ENCODE results near the gene AKAP6.

AKAP6 gene

GRCh38 chr14:32809255-32809654, 480.2 kb downstream of the AKAP6 start:
- Histone ChIP-seq H3K27ac (ENCODE audit: low read length) (no peak overlapping the region), H3K27me3 (ENCODE audit: control insufficient read depth, insufficient read depth, low read length) (no peaks in the 10 kb centered on the region), H3K36me3 (ENCODE audit: control insufficient read depth, low read depth, low read length) (no peaks in the 10 kb centered on the region), H3K4me3 (ENCODE audit: low read length) (no peak overlapping the region), H3K9me3 (ENCODE audit: control insufficient read depth, low read depth, low read length) (no peaks in the 10 kb centered on the region), H3K9ac (ENCODE audit: low read length) (no peak overlapping the region), H3K4me1 (ENCODE audit: control insufficient read depth, low read depth, low read length) (peaks cover 50% of the 10 kb centered on the region)

DNA sequence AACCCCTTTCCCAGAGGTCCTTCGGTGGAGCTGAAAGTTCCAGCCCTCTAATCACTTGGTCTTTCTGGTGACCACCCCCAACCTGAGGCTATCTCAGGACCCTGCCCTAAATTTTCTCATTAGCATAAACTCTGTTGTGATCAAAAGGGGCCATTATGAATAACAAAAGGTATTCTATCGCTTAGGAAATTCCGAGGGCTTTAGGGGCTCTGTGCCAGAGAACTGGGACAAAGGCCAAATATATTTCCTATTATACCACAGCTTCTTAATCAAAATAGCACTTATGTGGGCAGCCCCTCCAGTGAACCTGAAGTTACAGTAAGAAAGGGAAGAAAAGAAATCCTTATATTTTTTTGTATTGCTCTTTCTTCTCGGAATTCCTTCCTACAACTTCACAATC, 484.3 kb downstream of the AKAP6 start:
- no peaks in the 10 kb centered on the region for H3K36me3 ChIP-seq (ENCODE audit: control insufficient read depth, low read depth, low read length)
- no peak overlapping the region for H3K9ac ChIP-seq (ENCODE audit: low read length)
- no peaks in the 10 kb centered on the region for H3K27me3 ChIP-seq (ENCODE audit: control insufficient read depth, insufficient read depth, low read length)
- H3K4me3 ChIP-seq (ENCODE audit: low read length): no peak overlapping the region
- H3K4me1 ChIP-seq (ENCODE audit: control insufficient read depth, low read depth, low read length): peaks cover 46% of the 10 kb centered on the region
- H3K27ac ChIP-seq (ENCODE audit: low read length): peak overlapping the region; percentile 8
- H3K9me3 ChIP-seq (ENCODE audit: control insufficient read depth, low read depth, low read length): no peaks in the 10 kb centered on the region

- H3K27me3 ChIP-seq (ENCODE audit: control insufficient read depth, insufficient read depth, low read length): no peaks in the 10 kb centered on the region
- no peaks in the 10 kb centered on the region for H3K36me3 ChIP-seq (ENCODE audit: control insufficient read depth, low read depth, low read length)
- no peaks in the 10 kb centered on the region for H3K9me3 ChIP-seq (ENCODE audit: control insufficient read depth, low read depth, low read length)
- no peak overlapping the region for H3K9ac ChIP-seq (ENCODE audit: low read length)
- no peak overlapping the region for H3K27ac ChIP-seq (ENCODE audit: low read length)
- H3K4me1 ChIP-seq (ENCODE audit: control insufficient read depth, low read depth, low read length): peaks cover 33% of the 10 kb centered on the region
- H3K4me3 ChIP-seq (ENCODE audit: low read length): no peak overlapping the region
Observed at GRCh38 chr14:32814721-32815120, 485.6 kb downstream of the AKAP6 start.

GRCh38 chr14:32816588-32816987, 487.5 kb downstream of the AKAP6 start:
- Histone ChIP-seq H3K36me3 (ENCODE audit: control insufficient read depth, low read depth, low read length) (no peaks in the 10 kb centered on the region), H3K4me3 (ENCODE audit: low read length) (no peak overlapping the region)

GRCh38 chr14:32817780-32818179, 488.7 kb downstream of the AKAP6 start:
- no peaks in the 10 kb centered on the region for H3K36me3 ChIP-seq (ENCODE audit: control insufficient read depth, low read depth, low read length)
- no peak overlapping the region for H3K4me3 ChIP-seq (ENCODE audit: low read length)
- H3K27me3 ChIP-seq (ENCODE audit: control insufficient read depth, insufficient read depth, low read length): no peaks in the 10 kb centered on the region
- peaks cover 15% of the 10 kb centered on the region for H3K4me1 ChIP-seq (ENCODE audit: control insufficient read depth, low read depth, low read length)
- no peaks in the 10 kb centered on the region for H3K9me3 ChIP-seq (ENCODE audit: control insufficient read depth, low read depth, low read length)
- no peak overlapping the region for H3K27ac ChIP-seq (ENCODE audit: low read length)
- H3K9ac ChIP-seq (ENCODE audit: low read length): no peak overlapping the region

More at GRCh38 chr14:32816588-32816987, 487.5 kb downstream of the AKAP6 start:
- peaks cover 27% of the 10 kb centered on the region for H3K4me1 ChIP-seq (ENCODE audit: control insufficient read depth, low read depth, low read length)
- H3K27me3 ChIP-seq (ENCODE audit: control insufficient read depth, insufficient read depth, low read length): no peaks in the 10 kb centered on the region
- H3K9ac ChIP-seq (ENCODE audit: low read length): no peak overlapping the region
- H3K27ac ChIP-seq (ENCODE audit: low read length): no peak overlapping the region
- H3K9me3 ChIP-seq (ENCODE audit: control insufficient read depth, low read depth, low read length): no peaks in the 10 kb centered on the region

GRCh38 chr14:32818581-32818980, 489.5 kb downstream of the AKAP6 start:
- H3K27ac ChIP-seq (ENCODE audit: low read length): no peak overlapping the region
- no peaks in the 10 kb centered on the region for H3K27me3 ChIP-seq (ENCODE audit: control insufficient read depth, insufficient read depth, low read length)

DNA sequence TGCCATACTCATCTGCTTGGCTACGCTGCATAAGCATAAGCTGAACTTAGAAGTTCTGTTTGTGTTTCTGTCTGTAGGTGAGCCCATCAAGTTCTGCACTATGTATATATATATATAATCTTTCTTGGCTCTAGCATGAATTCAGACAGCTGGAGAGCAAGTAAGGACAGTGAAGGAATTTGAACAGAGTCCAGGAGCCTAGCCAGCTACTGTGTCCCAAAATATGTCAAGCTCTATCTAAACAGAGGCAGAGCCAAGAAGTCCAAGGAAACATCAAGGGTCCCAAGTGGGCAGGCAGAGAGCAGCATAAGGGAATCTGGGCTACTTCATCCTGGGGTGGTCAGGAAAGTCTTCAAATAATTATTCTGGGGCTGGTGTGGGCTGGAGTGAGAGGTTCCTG, 491.1 kb downstream of the AKAP6 start:
- no peaks in the 10 kb centered on the region for H3K36me3 ChIP-seq (ENCODE audit: control insufficient read depth, low read depth, low read length)
- no peak overlapping the region for H3K27ac ChIP-seq (ENCODE audit: low read length)
- H3K9ac ChIP-seq (ENCODE audit: low read length): no peak overlapping the region
- H3K4me1 ChIP-seq (ENCODE audit: control insufficient read depth, low read depth, low read length): no peaks in the 10 kb centered on the region
- H3K9me3 ChIP-seq (ENCODE audit: control insufficient read depth, low read depth, low read length): no peaks in the 10 kb centered on the region
- H3K4me3 ChIP-seq (ENCODE audit: low read length): no peak overlapping the region
- no peaks in the 10 kb centered on the region for H3K27me3 ChIP-seq (ENCODE audit: control insufficient read depth, insufficient read depth, low read length)

More at GRCh38 chr14:32818581-32818980, 489.5 kb downstream of the AKAP6 start:
- no peak overlapping the region for H3K4me3 ChIP-seq (ENCODE audit: low read length)
- H3K36me3 ChIP-seq (ENCODE audit: control insufficient read depth, low read depth, low read length): no peaks in the 10 kb centered on the region
- H3K9me3 ChIP-seq (ENCODE audit: control insufficient read depth, low read depth, low read length): no peaks in the 10 kb centered on the region
- peaks cover 8% of the 10 kb centered on the region for H3K4me1 ChIP-seq (ENCODE audit: control insufficient read depth, low read depth, low read length)
- no peak overlapping the region for H3K9ac ChIP-seq (ENCODE audit: low read length)

DNA sequence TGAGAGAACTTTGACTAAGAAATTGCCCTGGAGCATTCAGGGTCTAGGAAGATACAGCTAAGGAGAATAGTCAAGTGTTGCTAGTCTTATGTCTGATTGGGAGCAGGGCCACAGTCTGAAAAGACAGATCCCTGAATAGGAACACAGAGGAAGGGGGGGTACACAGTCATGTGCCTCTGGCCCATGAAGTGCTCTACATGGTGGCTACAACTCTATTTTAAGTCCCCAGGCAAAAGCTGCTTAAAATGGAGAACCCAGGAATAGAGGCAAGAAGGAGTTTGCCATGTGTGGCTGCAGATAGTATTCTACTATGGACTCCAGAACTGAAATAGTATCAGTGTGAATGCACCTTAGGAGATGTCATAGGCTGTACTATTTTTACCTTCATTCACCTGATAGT, 491.6 kb downstream of the AKAP6 start:
- Histone ChIP-seq H3K4me3 (ENCODE audit: low read length) (no peak overlapping the region), H3K27ac (ENCODE audit: low read length) (no peak overlapping the region), H3K9me3 (ENCODE audit: control insufficient read depth, low read depth, low read length) (no peaks in the 10 kb centered on the region), H3K36me3 (ENCODE audit: control insufficient read depth, low read depth, low read length) (no peaks in the 10 kb centered on the region), H3K27me3 (ENCODE audit: control insufficient read depth, insufficient read depth, low read length) (no peaks in the 10 kb centered on the region), H3K9ac (ENCODE audit: low read length) (no peak overlapping the region), H3K4me1 (ENCODE audit: control insufficient read depth, low read depth, low read length) (no peaks in the 10 kb centered on the region)

DNA sequence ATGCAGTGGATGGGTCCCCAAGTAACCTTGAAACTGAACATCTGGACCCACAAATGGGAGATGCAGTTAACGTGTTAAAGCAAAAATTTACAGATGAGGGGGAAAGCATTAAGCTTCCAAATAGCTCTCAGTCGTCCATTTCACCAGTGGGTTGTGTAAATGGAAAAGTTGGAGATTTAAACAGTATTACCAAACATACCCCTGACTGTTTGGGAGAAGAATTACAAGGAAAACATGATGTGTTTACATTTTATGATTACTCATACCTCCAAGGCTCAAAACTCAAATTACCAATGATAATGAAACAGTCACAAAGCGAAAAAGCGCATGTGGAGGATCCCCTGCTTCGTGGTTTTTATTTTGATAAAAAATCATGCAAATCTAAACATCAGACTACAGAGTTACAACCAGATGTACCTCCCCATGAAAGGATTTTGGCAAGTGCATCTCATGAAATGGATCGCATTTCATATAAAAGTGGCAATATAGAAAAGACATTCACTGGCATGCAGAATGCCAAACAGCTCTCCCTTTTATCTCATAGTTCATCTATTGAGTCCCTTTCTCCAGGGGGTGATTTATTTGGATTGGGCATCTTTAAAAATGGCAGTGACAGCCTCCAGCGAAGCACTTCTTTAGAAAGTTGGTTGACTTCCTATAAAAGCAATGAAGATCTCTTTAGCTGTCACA, 493.0 kb downstream of the AKAP6 start:
- Histone ChIP-seq H3K9ac (ENCODE audit: low read length) (no peak overlapping the region), H3K27ac (ENCODE audit: low read length) (no peak overlapping the region), H3K4me1 (ENCODE audit: control insufficient read depth, low read depth, low read length) (peaks cover 3% of the 10 kb centered on the region), H3K4me3 (ENCODE audit: low read length) (no peak overlapping the region), H3K9me3 (ENCODE audit: control insufficient read depth, low read depth, low read length) (no peaks in the 10 kb centered on the region), H3K36me3 (ENCODE audit: control insufficient read depth, low read depth, low read length) (no peaks in the 10 kb centered on the region), H3K27me3 (ENCODE audit: control insufficient read depth, insufficient read depth, low read length) (no peaks in the 10 kb centered on the region)

DNA sequence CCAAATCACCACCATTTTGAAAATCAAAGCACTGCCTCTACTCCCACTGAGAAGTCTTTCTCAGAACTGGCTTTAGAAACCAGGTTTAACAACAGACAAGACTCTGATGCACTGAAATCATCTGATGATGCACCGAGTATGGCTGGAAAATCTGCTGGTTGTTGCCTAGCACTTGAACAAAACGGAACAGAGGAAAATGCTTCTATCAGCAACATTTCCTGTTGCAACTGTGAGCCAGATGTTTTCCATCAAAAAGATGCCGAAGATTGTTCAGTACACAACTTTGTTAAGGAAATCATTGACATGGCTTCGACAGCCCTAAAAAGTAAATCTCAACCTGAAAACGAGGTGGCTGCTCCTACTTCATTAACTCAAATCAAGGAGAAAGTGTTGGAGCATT, 494.6 kb downstream of the AKAP6 start:
- Histone ChIP-seq H3K9me3 (ENCODE audit: control insufficient read depth, low read depth, low read length) (no peaks in the 10 kb centered on the region), H3K4me3 (ENCODE audit: low read length) (no peak overlapping the region), H3K9ac (ENCODE audit: low read length) (no peak overlapping the region), H3K27me3 (ENCODE audit: control insufficient read depth, insufficient read depth, low read length) (no peaks in the 10 kb centered on the region), H3K36me3 (ENCODE audit: control insufficient read depth, low read depth, low read length) (no peaks in the 10 kb centered on the region), H3K27ac (ENCODE audit: low read length) (no peak overlapping the region), H3K4me1 (ENCODE audit: control insufficient read depth, low read depth, low read length) (peaks cover 3% of the 10 kb centered on the region)

- Histone ChIP-seq H3K9me3 (ENCODE audit: control insufficient read depth, low read depth, low read length) (no peaks in the 10 kb centered on the region), H3K27ac (ENCODE audit: low read length) (no peak overlapping the region), H3K4me3 (ENCODE audit: low read length) (no peak overlapping the region), H3K9ac (ENCODE audit: low read length) (no peak overlapping the region), H3K4me1 (ENCODE audit: control insufficient read depth, low read depth, low read length) (peaks cover 3% of the 10 kb centered on the region), H3K36me3 (ENCODE audit: control insufficient read depth, low read depth, low read length) (no peaks in the 10 kb centered on the region), H3K27me3 (ENCODE audit: control insufficient read depth, insufficient read depth, low read length) (no peaks in the 10 kb centered on the region)
Observed at GRCh38 chr14:32824195-32824594, 495.1 kb downstream of the AKAP6 start.

DNA sequence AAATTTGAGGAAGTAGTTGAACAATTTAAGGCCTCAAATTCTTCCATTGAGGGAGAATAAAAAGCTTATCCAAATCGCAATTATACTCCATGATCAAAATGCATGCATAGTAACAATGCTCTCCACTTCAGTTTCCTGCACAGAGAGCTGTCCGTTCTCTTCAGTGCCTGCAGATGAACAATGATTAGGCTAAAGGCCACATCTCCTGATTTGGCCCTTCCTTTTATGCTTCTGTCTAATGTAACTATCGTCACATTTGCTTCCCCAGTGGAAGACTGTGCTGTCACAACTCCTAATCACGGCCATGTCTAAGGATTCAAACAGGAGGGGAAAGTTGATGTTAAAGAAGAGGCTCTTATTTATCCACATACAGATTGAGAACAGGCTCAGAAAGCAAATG, 496.0 kb downstream of the AKAP6 start:
- H3K27me3 ChIP-seq (ENCODE audit: control insufficient read depth, insufficient read depth, low read length): no peaks in the 10 kb centered on the region
- H3K4me3 ChIP-seq (ENCODE audit: low read length): no peak overlapping the region
- no peaks in the 10 kb centered on the region for H3K9me3 ChIP-seq (ENCODE audit: control insufficient read depth, low read depth, low read length)
- no peak overlapping the region for H3K27ac ChIP-seq (ENCODE audit: low read length)
- no peaks in the 10 kb centered on the region for H3K36me3 ChIP-seq (ENCODE audit: control insufficient read depth, low read depth, low read length)
- H3K9ac ChIP-seq (ENCODE audit: low read length): no peak overlapping the region
- H3K4me1 ChIP-seq (ENCODE audit: control insufficient read depth, low read depth, low read length): peaks cover 3% of the 10 kb centered on the region

Data from iPS-18a (cell line).